Muscle of arm (tissue), 12 donors: ENCODE data around the gene MASP1. TPM values are rescaled to one million over a fixed set of nuclear protein-coding genes. Genes with fewer than 3 reads are reported as not detected.
"Not testable (repeated sequence)": the region's sequence is repeated elsewhere in the genome, so short reads cannot be mapped to it uniquely, and the experiment has no call there.

ENCODE experiments used
- DNase-seq: peaks from one replicate; pipeline ENCODE4 v3.0.0-alpha.2; 2013
- polyA plus RNA-seq, 12 donors: library from polyadenylated mRNA; unstranded; fragments of 120-200 nt; gene quantifications; one replicate each; pipeline ENCODE4 v1.2.1, GENCODE V29; 2013; ENCODE audit not compliant: insufficient read length in 12 of 12

Gene MASP1
- polyA plus RNA-seq, 12 donors: 5.3 to 17.6 (median 9.0) TPM; not detected in 1

GRCh38 chr3:187228740-187229139 is 62.8 kb downstream of the MASP1 start:
- no peak for DNase-seq

- no peak for DNase-seq
These were observed 63.8 kb downstream of the MASP1 start for GRCh38 chr3:187227658-187228258.

GRCh38 chr3:187223799-187224198 is 67.7 kb downstream of the MASP1 start:
- no peak for DNase-seq

GRCh38 chr3:187222801-187223200 is 68.7 kb downstream of the MASP1 start:
- no peak for DNase-seq

- no peak for DNase-seq
These were observed 76.1 kb downstream of the MASP1 start for GRCh38 chr3:187215460-187215859.

GRCh38 chr3:187213616-187214015 is 77.9 kb downstream of the MASP1 start:
- DNase-seq: no peak

GRCh38 chr3:187212705-187213104 is 78.8 kb downstream of the MASP1 start:
- no peak for DNase-seq

GRCh38 chr3:187212196-187212545 is 79.4 kb downstream of the MASP1 start:
- no peak for DNase-seq

- no peak for DNase-seq
These were observed 79.9 kb downstream of the MASP1 start for GRCh38 chr3:187211532-187212195.

- DNase-seq: no peak
These were observed 80.8 kb downstream of the MASP1 start for GRCh38 chr3:187210545-187211327.

GRCh38 chr3:187210091-187210490 is 81.4 kb downstream of the MASP1 start:
- DNase-seq: no peak

- DNase-seq: no peak
These were observed 82.0 kb downstream of the MASP1 start for GRCh38 chr3:187209491-187209890.

- DNase-seq: no peak
These were observed 83.4 kb downstream of the MASP1 start for GRCh38 chr3:187208159-187208558.

GRCh38 chr3:187207624-187208023 is 83.9 kb downstream of the MASP1 start:
- no peak for DNase-seq

GRCh38 chr3:187207062-187207461 is 84.5 kb downstream of the MASP1 start:
- DNase-seq: no peak

- DNase-seq: no peak
These were observed 85.9 kb downstream of the MASP1 start for GRCh38 chr3:187205683-187206082.

GRCh38 chr3:187199463-187200050 is 92.0 kb downstream of the MASP1 start:
- not testable (repeated sequence) for DNase-seq

- no peak for DNase-seq
These were observed 93.0 kb downstream of the MASP1 start for GRCh38 chr3:187198490-187198889.

GRCh38 chr3:187197335-187197649 is 94.2 kb downstream of the MASP1 start, which contains the start of gene RTP1:
TSS of gene RTP1 (plus strand) at chr3:187197486. CDS start at chr3:187197516, 30 bp downstream.
- DNase-seq: no peak

- DNase-seq: no peak
These were observed 94.8 kb downstream of the MASP1 start for GRCh38 chr3:187196573-187197334.

GRCh38 chr3:187193181-187193580 is 98.4 kb downstream of the MASP1 start:
- DNase-seq: no peak

GRCh38 chr3:187191271-187191670 is 100.3 kb downstream of the MASP1 start:
- DNase-seq: no peak
